Lung microvascular endothelial cell (primary cell): ENCODE data around the gene DLL3. TPM values are rescaled to one million over a fixed set of nuclear protein-coding genes. Genes with fewer than 3 reads are reported as not detected.
A peak's percentile ranks its signal among the peaks of the same experiment; 100 is the strongest.

Experiments
- DNase-seq, 2 donors: peaks; one replicate each; pipeline versions ENCODE4 v3.0.0 to v3.0.0-alpha.2; 2010; ENCODE audit warnings: low read depth in 2 of 2
- total RNA-seq: library from RNA; depleted of rRNA; stranded (reverse); fragments of >200 nt; gene quantifications from 2 replicates; pipeline ENCODE4 v1.2.1, GENCODE V29; 2014

The DLL3 gene
- total RNA-seq, 1 donor from 2014 or later, result under 0.01 TPM

DNA sequence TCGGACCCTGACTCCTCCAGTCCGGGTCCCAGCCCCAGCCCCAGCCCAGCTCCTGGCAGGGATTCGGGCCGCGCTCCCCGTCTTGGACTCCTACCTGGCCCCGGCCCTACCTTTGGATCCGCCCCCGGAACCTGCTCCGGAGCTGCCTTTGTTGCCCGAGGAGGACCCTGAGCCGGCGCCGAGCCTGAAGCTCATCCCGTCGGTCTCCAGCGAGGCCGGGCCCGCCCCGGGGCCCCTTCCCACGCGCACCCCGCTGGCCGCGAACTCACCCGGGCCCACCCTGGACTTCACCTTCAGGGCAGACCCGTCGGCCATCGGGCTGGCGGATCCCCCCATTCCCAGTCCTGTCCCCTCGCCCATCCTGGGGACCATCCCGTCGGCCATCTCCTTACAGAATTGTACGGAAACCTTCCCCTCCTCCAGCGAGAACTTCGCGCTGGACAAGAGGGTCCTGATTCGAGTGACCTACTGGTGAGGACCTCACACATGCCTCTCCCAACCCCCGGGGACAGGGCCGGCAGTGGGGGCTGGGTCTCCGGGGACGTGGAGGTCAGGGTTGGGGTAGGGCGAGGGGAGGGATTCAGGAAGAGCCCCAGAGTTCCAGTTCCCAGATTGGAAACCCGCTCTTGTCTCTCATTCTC is 16.9 kb downstream of the DLL3 start:
- DNase-seq, result no peak

DNA sequence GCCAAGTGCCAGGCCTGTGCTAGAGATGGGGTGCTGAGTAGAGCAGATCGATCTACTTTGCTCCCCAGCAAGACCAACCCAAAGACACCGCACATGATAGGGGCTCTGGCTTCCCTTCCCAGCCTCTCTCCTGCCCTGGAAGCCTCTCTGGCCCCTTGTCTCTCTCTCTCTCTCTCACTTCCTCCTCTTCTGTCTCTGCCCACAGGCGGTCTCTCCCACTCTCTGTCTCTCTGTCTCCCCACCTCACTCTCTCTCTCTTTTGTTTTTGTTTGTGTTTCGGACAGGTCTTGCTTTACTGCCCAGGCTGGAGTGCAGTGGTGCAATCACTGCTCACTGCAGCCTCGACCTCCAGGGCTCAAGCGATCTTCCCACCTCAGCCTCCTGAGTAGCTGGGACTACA is 17.5 kb downstream of the DLL3 start:
- DNase-seq, result no peak

DNA sequence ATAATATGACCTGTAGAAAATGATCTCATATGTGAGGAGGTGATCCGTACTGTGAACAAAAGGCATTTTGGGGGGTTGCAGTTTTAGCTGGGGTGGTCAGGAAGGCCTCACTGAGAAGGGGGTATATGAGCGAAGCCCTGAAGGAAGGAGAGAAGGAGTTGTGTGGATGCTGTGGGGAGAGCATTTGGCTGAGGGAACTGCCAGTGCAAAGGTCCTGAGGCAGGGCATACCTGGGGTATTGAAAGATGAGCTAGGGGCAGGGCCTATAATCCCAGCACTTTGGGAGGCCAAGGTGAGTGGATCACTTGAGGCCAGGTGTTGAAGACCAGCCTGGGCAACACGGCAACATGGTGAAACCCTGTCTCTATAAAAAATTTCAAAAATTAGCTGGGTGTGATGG is 18.7 kb downstream of the DLL3 start:
- DNase-seq, result no peak

DNA sequence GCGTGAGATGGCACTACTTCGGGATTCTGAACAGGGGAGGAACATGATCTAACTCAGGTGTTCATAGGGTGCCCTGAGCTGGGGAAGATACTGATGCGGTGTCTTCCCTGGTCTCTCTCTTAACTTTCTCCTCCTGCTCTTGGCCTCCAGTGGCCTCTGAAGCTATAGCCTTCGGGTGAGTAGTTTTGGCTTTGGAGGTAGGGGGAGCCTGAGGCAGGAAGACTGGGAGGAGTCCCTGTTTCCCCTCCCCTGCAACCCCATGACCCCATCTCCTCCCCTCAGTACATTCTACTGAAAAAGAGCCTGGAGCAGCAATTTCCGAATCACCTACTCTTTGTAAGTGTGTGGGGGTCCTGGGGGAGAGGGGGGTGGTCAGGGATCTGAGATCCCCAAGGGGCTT is 19.7 kb downstream of the DLL3 start:
- DNase-seq, result no peak

DNA sequence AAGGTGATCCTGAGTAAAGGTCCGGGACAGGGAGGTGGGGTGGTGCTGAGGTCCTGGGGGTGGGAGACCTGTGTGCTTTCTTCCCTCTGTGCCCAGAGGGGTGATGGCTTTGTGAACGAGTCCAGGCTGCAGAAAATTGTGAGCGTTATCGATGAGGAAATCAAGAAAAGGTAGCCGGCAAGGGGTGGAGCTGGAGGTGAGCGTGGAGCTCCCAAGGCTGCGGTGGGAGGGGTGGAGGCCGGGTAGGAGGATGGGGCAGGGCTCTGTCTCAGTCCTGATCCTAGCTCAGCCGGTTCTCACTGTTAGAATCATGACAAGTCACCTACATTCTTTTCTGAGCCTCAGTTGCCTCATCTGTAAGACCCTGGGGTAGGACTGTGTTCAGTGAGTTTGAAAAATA is 20.2 kb downstream of the DLL3 start:
- no peak for DNase-seq

DNA sequence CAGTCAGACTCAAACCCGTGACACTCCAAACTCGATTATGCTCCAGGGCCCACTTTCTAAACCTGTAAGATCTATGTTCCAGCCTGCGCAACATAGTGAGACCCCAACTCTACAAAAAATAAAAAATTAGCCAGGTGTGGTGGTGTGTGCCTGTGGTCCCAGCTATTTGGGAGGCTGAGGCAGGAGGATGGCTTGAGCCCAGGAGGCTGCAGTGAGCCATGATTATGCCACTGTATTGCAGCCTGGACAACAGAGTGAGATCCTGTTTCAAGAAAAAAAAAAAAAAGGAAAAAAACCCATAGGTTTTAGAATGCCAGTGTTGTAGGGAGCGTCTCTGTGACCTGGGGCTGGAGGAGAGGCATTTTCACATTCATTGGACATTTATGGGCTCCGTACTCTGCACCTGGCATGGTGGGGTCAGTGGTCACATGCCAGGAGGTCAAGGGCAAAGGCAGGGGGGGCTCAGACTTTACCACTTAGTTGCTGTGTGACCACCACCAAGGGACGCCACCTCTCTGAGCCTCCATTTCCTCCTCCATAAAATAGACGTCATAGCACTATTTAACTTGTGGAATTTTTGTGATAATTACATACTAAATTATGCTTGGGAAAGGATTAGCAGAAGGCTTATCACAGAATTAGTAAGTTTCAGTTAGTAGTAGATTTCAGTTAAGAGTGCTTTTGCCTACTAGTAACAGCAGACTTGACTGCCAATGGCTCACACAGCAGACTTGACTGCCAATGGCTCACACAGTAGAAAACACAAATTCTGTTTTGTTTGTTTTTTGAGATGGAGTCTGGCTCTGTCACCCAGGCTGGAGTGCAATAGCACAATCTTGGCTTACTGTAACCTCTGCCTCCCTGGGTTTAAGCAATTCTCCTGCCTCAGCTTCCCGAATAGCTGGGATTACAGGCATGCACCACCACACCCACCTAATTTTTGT is 22.1 kb downstream of the DLL3 start:
- DNase-seq, result no peak

DNA sequence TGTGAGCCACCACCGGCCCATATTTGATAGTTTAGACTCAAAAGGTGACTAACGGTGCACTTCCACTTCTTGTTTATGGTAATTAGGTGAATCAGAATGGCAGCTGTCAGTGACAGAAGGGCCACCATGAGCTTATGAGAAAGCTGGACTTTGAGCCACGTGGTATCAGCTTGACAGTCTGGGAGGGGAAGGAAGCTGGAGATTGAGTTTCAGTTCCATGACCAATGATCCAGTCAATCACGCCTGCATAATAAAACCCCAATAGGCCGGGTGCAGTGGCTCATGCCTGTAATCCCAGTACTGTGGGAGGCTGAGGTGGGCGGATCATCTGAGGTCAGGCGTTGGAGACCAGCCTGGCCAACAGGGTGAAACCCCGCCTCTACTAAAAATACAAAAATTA is 25.7 kb downstream of the DLL3 start:
- no peak for DNase-seq

DNA sequence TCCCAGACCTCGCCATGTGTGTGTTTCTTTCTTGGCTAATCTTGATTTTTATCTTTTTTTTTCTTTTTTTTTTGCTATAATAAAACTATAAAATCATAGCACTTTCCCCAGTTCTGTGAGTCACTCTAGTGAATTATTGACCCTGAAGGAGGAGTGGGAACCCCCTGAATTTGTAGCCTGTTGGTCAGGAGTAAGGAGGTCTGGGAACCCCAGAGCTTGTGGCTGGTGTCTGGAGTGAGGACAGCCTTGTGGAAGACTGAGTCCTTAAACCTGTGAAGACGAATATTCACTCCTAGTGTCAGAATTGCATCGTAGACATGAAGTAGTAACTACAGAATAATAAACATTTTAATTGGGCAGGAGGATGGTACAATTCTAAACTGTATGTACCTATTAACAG is 26.5 kb downstream of the DLL3 start:
- DNase-seq, result no peak

DNA sequence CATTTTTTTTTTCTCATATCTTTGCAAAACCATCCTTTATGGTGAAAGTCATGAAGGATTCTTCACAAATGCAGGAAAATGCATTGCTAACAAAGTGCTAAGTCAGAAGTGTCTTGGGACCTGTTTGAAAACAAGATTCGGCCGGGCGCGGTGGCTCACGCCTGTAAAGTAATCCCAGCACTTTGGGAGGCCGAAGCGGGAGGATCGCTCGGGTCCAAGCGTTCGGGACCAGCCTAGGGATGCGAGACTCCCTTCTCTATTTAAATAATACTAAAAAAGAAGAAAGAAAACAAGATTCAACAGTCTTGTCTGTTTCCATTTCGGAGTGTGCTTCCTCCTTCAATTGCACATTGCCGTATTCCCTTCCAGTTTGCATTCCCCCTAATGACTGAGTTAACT is 33.1 kb downstream of the DLL3 start:
- DNase-seq, result no peak

DNA sequence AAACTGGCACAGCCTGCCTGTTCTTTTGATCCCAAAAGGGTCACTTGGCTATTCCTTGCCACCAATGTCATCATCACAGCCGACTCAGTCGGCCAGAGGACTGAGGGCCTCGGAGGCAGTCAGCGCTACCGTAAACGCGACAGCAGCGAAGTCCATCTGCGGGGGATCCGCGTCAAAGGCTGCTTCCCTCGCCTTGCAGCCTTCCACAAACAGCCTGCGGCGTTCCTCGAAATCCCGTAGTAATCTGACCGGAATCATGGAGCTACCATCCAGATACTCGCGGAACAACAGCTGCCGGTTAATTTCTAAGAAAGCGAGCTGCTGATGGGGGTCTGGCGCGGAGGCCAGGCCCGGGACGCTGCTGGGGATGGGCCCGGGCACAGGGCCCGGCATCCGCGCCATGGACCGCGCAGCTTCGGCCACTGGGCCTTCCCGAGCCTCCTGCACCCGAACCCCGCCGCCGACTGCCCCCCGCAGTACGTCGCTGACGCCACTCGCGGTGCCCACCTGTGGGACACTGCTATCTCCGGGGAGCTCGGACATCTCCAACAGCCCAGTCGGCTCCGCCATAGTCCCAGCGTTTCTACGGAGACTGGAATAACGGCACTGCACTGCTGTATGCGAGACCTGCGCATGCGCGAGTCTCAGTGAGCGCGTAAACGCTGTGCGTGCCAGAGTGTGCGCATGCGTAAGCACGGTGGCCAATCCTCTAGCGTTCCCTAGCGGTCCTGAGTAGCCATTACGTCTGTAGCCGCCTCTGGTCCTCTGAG is 33.7 kb downstream of the DLL3 start, which contains the start of gene EID2B:
Gene EID2B, minus strand, starts transcription at position 620 of the 770 bp plus-strand sequence. Its CDS starts 50 bp downstream, at position 570.
- peak; percentile 96 to 98 for DNase-seq

DNA sequence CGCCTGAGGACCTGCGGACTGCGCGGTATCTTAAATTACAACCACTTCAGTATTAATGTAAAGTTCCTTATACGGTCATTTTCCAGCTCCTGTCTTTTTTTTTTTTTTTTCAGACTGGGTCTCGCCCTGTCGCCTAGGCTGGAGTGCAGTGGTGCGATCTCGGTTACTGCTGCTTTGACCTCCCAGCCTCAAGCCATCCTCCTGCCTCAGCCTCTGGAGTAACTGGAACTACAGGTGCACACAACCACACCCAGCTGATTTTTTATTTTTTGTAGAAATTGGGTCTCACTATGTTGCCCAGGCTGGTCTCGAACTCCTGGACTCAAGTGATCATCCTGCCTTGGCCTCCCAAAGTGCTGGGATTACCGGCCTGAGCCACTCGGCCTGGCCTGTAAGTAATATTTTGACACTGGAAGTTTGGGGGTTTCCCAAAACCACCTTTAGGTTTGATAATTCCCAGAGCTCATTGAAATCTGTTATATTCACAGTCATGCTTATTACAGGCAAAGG is 34.3 kb downstream of the DLL3 start:
- DNase-seq, result no peak

DNA sequence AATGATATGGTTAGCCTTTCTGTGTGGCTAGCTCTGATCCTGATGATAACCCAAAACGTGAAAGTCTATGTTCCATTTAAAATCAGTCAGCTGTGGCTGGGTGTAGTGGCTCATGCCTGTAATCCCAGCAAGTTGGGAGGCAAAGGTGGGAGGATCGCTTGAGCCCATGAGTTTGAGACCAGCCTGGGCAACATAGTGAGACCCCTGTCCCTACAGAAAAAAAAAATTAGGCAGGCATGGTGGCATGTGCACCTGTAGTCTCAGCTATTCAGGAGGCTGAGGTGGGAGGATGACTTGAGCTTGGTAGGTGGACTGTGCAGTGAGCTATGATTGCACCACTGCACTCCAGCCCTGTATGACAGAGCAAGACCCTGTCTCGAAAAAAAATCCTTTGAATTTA is 35.0 kb downstream of the DLL3 start:
- no peak for DNase-seq

DNA sequence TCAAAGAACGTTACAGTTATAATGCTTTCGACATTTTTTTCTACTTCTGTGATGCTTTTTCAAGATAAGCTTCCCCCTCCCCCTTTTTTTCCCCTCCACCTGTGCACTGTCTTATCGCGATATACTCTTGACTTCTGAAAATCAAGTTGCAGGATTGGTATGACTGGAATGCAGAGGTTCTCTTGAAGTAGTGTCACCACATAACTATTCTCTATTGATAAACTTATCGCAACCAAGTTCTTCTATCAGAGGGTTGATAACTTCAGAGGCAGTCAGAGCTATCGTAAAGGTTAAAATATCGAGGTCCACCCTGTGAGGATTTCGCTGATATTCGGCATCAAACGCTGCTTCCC is 40.4 kb downstream of the DLL3 start:
- DNase-seq, result peak in 1 of 2 donors; percentile 38

DNA sequence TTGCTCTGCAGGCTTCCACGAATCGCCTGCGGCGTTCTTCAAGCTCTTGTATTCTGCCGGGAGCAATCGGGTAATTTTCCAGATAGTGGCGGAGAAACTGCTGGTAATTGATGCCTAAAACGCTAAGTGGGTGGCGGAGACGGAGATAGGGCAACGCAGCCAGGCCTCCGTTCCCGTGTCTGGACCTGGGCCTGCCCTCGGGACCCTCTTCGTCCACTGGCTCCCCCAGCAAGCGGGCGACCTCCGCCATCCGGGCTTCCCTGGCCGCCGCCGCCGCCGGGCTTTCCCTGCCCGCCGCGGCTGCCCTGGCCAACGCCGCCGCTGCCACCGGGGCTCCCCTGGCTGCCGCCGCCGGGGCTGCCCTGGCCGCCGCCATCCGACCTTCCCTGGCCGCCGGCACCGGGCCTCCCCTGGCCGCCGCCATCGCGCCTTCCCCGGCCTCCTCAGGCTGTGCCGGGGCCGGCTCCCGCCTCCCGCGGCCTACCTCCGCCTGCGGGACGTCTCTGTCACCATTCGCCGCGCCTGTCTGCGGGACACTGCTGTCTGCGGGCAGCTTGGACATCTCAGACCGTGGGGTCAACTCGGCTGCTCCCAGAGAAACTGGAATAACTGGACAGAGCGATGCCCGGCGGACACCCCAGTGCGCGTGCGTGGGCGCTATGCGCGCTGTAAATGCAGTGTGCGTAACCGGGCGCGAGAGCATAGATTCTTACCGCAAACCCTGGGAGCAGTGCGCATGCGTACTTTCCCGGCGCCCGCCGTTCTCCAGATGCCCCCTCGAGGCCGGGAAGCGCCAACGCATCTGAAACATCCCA is 41.0 kb downstream of the DLL3 start, which contains the start of gene EID2:
Gene EID2, minus strand, starts transcription at position 644 of the 815 bp plus-strand sequence. Its CDS starts 82 bp downstream, at position 562.
- DNase-seq, result peak; percentile 96 to 97

DNA sequence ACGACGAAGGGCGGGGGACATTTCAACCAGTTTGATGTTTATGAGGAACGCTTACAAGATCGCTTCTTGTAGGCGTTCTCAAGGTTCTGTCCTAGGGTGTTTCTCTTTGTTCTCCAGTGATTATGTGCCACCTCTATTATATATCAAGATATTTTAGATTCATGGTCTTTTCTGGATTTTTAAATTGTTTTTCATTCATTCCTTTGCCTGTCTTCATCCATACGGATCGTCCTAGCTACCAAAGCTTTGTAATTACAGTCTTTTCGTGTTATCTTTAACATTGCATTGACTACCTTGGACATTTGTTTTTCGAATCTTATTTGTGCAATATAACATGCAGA is 41.6 kb downstream of the DLL3 start:
- no peak for DNase-seq

DNA sequence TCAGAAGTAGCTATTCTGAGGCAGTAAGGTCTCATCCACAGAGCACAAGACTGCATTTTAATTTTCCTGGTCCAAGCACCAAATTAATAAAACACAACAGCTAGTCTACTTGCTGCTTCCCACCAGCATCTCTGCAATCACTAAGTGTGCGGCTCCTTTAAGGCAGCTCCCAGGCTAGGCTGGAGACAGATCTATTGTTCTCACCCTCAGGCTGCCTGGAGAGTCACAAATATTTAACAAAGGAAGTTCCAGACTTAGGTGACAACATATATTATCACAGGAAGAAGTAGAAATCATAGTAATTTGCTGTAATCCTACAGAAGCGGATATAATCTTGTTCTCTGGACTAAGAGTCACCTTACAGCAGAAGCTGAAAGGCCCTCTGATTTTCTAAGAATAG is 43.5 kb downstream of the DLL3 start:
- peak; percentile 33 to 68 for DNase-seq

DNA sequence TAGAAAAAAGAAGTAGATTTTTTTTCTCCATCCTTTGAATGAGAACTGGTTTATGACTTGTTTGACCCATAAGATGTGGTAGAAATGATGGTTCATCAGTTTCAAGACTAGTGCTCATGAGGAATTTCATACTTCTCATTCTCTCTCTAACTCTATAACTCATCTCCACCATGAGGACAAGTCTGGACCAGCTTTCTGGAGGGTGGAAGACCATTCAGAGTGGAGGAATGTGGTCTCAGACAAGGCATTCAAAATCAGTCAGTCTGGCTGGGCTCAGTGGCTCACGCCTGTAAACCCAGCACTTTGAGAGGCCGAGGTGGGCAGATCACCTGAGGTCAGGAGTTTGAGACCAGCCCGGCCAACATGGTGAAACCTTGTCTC is 44.7 kb downstream of the DLL3 start:
- no peak for DNase-seq

DNA sequence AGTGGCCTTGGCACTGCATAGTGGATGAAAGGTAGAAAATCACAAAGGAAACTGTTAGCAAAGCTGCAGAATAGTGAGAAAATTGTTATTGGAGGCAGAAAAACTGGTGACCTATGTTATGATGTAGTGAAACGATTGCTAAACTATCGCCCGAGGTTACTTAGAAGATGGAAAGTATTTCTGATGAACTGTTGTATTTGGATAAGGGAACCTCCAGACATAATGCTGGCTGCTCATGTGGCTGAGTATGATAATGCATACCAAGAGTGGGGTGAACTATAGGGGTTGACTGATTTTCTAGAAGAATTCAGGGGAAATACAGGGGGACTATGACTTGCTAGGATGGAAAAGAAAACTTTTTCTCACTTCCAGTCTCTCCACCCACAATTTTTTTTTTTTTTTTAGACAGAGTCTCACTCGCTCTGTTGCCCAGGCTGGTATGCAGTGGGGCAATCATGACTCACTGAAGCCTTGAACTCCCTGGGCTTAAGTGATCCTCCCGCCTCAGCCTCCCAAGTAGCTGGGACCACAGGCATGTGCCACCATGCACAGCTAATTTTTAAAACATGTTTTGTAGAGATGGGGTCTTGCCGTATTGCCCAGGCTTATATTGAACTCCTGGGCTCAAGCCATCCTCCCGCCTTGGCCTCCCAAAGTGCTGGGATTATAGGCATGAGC is 45.6 kb downstream of the DLL3 start:
- DNase-seq, result no peak

DNA sequence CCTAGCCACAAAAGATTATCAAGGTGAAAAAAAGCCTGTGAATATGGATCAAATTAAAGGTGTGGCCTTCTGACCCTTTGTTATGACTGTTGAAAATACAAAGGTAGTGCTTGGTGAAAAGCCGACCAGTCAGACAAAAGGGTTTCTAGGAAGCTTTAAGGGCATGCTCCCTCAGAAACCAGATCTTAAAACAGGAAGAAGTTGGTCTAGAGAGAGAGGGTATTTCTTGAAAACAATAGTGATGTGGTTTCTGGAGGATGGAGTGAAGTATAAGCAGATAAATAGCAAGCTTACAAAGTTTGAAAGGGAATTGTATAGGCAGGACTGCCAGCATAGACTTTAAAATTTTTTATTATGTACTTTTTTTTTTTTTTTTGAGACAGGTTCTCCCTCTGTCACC is 46.2 kb downstream of the DLL3 start:
- DNase-seq, result no peak

DNA sequence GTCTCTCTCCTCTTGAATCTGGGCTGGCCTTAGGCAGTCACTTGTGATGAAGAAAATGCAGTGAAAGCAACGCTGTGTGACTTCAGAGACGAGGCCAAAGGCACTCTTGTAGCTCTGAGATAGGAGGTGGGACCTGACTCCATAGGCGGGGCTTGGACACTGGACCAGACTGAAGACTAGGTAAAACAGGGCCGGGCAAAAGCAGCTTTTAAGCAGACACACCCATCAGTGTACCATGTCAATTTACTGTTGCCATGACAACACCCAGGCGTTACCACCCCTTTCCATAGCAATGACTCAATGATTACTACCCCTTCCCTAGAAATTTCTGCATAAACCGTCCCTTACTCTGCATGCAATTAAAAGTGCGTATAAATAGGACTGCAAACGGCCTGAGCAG is 47.9 kb downstream of the DLL3 start:
- DNase-seq, result no peak

DNA sequence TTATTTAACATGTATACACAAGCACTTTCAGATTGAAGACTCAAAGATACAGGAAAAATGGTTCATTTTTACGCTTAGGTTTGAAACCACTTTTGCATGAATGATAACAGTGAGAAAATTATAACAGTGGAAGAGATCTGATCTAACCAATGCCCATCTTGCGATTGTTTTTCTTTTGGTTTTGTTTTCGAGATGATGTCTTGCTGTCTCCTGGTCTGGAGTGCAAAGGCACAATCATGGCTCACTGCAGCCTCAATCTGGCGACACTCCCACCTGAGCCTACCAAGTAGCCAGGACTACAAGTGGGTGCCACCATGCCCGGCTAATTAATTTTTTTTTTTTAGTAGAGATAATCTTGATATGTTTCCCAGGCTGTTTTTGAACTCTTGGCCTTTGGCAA is 51.5 kb downstream of the DLL3 start:
- no peak for DNase-seq
